ENCODE results near the gene DYSF.
"Not testable (repeated sequence)": the region's sequence is repeated elsewhere in the genome, so short reads cannot be mapped to it uniquely, and the experiment has no call there.

DYSF gene

DNA sequence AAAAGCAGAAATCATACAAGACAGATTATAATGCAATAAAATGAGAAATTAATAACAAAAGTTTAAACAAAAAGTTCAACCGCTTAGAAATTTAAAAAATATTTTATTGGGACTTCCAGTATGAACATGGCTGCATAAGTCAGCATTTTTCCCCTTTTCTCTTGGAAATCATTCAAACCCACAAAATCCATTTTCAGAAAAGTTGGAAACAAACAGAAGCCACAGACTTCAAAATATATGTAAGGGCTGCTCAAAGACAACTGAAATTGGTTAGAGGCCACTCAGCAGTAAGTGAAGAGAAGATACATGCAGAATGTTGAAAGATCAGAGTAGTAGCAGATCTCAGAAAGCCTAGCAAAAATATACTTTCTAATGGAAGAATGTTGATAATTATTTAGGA is 194.0 kb downstream of the DYSF start:
- DNase-seq (ENCODE audit: low read depth) = no peak

GRCh38 chr2:71655498-71655897 is 202.1 kb downstream of the DYSF start:
- DNase-seq (ENCODE audit: low read depth) = no peak

GRCh38 chr2:71658256-71658655 is 204.9 kb downstream of the DYSF start:
- DNase-seq (ENCODE audit: low read depth) = not testable (repeated sequence)

DNA sequence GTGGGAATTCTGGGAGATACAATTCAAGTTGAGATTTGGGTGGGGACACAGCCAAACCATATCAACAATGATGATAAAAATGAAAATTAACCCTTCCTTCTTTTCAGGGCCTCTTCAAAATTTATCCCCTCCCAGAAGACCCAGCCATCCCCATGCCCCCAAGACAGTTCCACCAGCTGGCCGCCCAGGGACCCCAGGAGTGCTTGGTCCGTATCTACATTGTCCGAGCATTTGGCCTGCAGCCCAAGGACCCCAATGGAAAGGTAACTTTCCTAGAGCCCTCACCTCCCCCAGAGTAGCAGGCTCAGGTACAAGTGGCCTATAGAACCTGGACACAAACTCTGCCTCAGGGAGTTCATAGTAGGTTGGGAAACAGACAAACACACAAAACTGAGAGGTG is 205.4 kb downstream of the DYSF start:
- no peak for DNase-seq (ENCODE audit: low read depth)

DNA sequence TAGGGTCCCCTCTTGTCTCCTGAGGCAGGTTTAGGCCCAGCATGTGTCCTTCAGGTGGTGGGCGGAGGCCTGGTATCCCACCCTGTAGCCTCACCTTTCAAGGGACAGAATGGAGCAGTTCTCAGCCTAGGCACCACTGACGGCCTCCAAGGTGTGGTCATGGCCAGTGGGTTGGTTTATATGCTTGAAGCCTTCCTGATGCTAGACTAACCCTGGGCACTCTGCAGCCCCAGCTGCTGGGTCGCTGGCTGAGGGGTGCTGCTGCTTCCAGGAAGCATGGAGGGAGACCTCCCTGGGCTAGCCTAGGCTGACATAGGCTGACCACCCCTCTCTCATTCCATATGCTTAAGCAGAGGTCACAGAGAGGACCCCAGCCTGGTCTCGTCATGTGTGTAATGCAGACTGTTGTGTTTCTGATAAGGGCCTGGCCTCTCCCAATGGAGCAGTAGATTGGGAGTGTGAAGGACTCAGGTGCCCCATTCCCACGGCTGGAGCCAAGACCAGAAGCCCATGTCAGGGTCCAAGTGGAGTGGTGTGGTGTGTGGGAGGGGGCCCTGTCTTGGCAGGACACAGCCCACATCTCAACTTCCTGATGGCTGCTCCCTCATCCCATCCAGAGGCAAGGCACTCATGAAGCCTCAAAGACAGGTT is 206.6 kb downstream of the DYSF start:
- no peak for DNase-seq (ENCODE audit: low read depth)

- DNase-seq (ENCODE audit: low read depth) = no peak
Measured at GRCh38 chr2:71661782-71662181, 208.4 kb downstream of the DYSF start.

DNA sequence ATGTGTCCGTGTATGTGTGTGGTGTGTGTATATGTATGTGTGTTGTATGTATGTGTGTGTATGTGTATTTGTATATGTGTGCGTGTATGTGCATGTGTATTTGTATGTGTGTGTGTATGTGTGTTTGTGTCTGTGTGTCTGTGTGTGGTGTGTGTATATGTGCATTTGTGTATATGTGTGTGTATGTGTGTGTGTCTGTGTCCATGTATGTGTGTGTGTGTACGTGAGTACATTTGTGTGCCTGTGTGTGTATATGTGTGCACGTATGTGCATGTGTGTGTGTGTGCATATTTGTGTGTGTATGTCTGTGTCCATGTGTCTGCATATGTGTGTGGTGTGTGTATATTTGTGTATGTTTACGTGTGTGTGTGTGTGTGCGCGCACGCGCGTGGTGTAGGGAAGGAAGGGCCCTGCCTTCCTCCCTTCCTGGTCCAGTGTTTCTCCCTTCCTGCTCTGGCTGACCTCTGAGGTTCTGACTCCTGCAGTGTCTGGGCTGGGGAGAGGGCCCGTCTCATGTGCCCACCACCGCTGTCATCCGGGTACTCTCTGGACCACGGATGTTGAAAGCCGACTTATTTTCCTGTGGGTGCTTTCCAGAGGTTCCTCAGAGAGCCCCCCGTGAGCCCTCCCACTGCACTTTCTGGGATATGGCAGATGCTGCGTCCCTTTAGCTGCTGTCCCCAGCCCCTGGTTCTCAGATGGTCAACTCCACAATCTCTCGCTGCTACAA is 209.5 kb downstream of the DYSF start:
- no peak for DNase-seq (ENCODE audit: low read depth)

DNA sequence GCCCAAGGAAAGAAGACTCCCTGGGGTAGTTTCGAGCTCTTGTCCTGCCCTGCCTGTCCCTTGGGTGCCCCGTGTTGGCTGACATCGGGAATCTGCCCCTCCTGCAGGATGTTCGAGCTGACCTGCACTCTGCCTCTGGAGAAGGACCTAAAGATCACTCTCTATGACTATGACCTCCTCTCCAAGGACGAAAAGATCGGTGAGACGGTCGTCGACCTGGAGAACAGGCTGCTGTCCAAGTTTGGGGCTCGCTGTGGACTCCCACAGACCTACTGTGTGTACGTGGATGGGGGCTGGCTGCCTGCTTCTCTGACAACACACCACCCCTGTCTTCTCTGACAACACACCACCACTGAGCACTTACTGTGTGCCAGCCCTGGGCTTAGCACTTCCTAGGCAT is 210.8 kb downstream of the DYSF start:
- DNase-seq (ENCODE audit: low read depth) = no peak

DNA sequence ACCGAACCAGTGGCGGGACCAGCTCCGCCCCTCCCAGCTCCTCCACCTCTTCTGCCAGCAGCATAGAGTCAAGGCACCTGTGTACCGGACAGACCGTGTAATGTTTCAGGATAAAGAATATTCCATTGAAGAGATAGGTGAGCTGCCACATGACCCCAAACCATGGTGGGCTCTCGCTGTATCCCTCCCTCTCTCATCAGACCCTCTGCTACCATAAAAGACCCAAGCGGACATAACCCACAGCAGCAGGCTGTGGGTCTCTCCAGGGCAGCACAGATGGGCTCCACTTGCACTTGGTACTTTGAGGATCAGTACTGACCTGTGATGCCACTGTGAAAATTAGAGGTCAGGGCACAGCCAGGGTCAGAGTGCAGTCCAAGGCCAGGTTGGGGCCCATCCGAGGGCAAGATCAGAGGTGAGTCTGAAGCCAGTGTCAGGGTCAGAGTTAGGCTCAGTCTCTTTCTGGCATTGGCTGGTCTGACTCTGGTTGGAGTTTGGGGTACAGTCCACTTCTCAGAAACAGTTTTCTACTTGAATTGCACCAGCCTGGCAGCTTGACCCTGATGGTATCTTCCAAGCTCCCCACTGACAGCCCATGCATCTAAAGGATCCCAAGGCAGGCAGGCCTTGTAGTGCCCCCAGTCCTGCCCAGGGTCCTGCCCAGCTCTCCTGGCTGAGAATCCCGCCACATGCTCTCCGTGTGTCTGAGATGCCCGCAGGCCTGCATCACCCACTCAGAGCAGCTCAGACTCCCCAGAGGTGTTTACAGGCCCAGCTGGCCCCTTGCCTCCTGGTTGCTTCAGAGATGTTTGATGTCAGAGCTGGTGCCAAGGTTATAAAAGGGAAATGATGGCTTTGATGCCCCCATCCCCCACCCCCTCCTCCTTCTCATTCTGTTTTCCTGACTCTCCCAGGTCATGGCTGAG is 212.1 kb downstream of the DYSF start:
- no peak for DNase-seq (ENCODE audit: low read depth)

DNA sequence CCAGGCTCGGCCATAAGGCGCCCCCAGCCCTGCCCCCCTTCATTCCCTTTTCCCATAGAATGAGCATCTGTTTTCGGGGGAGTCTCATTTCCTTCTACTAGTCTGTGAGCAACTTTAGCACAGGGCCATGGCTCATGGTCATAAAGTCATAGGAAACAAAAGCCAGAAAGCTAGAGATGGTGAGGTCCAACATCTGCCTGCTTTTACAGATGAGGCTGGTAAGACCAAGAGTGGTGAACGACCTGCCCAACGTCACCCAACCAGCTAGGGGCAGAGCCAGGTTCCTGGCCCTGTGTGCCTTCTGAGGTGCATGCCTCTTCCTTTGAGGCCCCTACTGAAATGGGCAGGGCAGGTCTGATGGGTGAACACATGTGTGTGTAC is 212.7 kb downstream of the DYSF start:
- no peak for DNase-seq (ENCODE audit: low read depth)

GRCh38 chr2:71667256-71668182 is 214.2 kb downstream of the DYSF start:
- DNase-seq (ENCODE audit: low read depth) = no peak

DNA sequence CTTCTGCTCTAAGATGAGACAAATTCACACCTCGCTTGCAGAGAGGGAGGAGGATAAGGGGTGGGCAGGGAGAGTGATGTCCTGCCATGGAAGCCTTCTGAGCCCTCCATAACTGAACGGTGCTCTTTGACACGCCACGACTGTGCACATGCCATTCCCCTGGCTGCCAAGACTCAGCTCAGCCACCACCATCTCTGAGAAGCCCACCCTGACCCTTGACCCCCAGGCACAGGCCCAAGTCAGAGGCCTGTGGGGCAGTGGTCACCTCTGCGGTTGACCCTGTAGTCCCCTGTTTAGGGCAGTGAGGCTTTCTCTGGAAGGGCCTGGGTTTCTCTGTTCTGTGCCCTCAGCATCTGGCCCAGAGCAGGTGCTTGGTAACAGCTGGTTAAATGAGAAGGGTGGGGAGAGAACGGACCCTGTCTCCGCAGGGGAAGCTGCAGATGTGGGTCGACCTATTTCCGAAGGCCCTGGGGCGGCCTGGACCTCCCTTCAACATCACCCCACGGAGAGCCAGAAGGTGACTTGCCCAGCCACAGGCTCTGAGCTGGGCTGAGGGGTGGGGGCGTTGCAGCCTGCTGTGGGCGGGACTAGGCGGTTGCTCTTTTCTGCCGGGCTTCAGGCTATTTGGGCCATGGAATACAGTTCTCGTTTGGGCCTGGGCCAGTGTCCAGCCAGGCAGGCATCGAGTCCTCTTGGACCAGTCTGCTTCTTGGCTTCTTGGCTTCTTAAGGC is 215.1 kb downstream of the DYSF start:
- no peak for DNase-seq (ENCODE audit: low read depth)

- DNase-seq (ENCODE audit: low read depth) = no peak
Measured at GRCh38 chr2:71669058-71669456, 215.7 kb downstream of the DYSF start.

GRCh38 chr2:71669628-71670429 is 216.5 kb downstream of the DYSF start:
- DNase-seq (ENCODE audit: low read depth) = no peak

- DNase-seq (ENCODE audit: low read depth) = no peak
Measured at GRCh38 chr2:71670430-71670795, 217.1 kb downstream of the DYSF start.

- no peak for DNase-seq (ENCODE audit: low read depth)
Measured at GRCh38 chr2:71671203-71671854, 218.0 kb downstream of the DYSF start.

DNA sequence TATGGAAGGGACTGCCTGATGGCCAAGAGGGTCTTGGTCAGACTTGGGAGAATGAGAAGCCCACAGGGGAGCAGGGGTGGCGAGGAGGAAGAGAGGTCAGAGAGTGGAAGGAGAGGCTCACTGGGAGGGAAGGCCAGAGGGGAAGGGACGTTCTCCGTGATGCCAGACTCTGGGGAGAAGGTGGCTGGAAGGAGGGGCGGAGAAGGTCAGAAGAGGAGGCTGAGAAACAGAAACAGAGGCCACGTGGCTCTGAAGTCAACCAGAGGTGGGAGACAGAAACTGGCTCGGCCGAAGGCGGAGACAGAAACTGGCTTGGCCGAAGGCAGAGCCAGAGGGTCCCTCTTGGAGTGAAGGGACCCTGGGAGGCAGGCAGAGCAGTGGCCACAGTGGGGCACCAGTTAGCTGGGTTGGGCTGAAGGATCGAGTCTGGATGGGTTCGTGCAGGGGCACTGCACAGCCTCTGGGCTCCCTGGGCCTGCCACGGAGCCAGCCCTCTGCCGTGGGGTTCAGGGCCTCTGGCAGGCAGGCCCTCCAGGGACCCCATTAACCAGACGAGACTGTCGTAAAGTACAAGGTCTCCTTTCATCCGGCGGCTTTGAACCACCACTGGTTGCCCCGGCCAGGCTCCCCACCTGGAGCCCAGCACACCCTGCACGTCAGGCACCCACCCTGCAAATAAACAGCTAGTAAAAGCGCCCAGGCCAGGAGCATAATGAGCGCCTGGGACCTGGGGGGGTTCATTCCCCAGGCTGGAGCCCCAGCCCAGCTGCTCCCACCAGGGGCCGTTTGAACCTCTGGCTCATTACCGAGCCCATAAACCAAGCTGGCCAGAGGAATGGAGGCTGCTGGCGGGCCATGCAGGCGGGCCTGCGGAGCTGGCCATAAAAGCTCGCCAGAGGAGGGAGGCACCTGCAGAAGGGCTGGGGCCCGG is 218.8 kb downstream of the DYSF start:
- no peak for DNase-seq (ENCODE audit: low read depth)

Data from activated T-cell treated with anti-CD3 and anti-CD28 coated beads for 24 hours (primary cell).